Measurements from ENCODE around the gene IL11. TPM values are rescaled to one million over a fixed set of nuclear protein-coding genes. Genes with fewer than 3 reads are reported as not detected.

IL11 gene
- total RNA-seq, 1 experiment from 2014 or later, result 1.8 TPM

DNA sequence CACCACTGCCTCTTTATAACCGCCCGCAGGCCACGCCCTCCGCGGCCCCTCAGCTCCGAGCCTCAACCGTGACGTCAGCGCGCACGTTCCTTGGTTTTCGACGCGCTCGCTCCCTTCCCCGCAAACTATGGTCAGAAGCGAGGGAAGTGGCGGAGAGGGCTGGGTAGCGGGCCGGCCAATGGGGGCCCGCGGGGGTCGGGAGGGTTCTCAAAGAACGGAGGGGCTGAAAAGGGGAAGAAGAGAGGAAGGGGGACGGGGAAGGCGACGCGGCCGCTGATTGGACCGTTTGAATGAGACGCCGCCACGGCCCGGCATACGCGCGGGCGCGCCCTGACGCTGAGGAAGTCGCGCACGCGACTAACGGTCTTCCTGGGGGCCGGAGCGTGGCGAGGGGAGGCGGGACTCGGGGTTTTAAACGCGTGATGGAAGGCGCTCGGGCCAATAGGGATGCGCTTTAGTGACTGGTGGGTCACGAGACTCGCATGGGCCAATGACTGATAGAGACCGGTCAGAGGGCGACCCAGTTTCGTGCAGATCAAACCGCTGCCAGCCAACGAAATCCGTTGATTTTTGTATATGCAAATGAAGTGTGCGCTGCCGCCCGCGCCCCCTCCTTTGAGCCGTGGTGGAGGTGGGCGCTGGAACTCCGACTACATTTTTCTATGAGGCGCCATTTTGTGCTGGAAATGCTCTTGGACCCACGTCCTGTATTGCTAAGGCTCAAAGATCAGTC, 37.7 kb upstream of the IL11 start (continued):
- TF ChIP-seq, protein P1, sequence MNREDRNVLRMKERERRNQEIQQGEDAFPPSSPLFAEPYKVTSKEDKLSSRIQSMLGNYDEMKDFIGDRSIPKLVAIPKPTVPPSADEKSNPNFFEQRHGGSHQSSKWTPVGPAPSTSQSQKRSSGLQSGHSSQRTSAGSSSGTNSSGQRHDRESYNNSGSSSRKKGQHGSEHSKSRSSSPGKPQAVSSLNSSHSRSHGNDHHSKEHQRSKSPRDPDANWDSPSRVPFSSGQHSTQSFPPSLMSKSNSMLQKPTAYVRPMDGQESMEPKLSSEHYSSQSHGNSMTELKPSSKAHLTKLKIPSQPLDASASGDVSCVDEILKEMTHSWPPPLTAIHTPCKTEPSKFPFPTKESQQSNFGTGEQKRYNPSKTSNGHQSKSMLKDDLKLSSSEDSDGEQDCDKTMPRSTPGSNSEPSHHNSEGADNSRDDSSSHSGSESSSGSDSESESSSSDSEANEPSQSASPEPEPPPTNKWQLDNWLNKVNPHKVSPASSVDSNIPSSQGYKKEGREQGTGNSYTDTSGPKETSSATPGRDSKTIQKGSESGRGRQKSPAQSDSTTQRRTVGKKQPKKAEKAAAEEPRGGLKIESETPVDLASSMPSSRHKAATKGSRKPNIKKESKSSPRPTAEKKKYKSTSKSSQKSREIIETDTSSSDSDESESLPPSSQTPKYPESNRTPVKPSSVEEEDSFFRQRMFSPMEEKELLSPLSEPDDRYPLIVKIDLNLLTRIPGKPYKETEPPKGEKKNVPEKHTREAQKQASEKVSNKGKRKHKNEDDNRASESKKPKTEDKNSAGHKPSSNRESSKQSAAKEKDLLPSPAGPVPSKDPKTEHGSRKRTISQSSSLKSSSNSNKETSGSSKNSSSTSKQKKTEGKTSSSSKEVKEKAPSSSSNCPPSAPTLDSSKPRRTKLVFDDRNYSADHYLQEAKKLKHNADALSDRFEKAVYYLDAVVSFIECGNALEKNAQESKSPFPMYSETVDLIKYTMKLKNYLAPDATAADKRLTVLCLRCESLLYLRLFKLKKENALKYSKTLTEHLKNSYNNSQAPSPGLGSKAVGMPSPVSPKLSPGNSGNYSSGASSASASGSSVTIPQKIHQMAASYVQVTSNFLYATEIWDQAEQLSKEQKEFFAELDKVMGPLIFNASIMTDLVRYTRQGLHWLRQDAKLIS (CRISPR knock-in tag; IDR thresholded peaks at IDR 0.05; ENCODE audit: borderline replicate concordance), result no peak
- TF ChIP-seq, protein P2, sequence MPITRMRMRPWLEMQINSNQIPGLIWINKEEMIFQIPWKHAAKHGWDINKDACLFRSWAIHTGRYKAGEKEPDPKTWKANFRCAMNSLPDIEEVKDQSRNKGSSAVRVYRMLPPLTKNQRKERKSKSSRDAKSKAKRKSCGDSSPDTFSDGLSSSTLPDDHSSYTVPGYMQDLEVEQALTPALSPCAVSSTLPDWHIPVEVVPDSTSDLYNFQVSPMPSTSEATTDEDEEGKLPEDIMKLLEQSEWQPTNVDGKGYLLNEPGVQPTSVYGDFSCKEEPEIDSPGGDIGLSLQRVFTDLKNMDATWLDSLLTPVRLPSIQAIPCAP (CRISPR knock-in tag; IDR thresholded peaks at IDR 0.05), result no peak
- no peak for TF ChIP-seq OVOL2 (CRISPR knock-in tag; IDR thresholded peaks at IDR 0.05; ENCODE audit: borderline replicate concordance)
- TF ChIP-seq JAZF1 (CRISPR knock-in tag; IDR thresholded peaks at IDR 0.05), result no peak
- peak; percentile 96; the same call in 1 of the 2 replicates for TF ChIP-seq FOXP1 (CRISPR knock-in tag; IDR thresholded peaks at IDR 0.05; ENCODE audit: borderline replicate concordance)
- no peak for TF ChIP-seq SOX15 (CRISPR knock-in tag; IDR thresholded peaks at IDR 0.05)
- no peak for TF ChIP-seq ZNF219 (CRISPR knock-in tag; IDR thresholded peaks at IDR 0.05; ENCODE audit: borderline replicate concordance)
- TF ChIP-seq, protein P3, sequence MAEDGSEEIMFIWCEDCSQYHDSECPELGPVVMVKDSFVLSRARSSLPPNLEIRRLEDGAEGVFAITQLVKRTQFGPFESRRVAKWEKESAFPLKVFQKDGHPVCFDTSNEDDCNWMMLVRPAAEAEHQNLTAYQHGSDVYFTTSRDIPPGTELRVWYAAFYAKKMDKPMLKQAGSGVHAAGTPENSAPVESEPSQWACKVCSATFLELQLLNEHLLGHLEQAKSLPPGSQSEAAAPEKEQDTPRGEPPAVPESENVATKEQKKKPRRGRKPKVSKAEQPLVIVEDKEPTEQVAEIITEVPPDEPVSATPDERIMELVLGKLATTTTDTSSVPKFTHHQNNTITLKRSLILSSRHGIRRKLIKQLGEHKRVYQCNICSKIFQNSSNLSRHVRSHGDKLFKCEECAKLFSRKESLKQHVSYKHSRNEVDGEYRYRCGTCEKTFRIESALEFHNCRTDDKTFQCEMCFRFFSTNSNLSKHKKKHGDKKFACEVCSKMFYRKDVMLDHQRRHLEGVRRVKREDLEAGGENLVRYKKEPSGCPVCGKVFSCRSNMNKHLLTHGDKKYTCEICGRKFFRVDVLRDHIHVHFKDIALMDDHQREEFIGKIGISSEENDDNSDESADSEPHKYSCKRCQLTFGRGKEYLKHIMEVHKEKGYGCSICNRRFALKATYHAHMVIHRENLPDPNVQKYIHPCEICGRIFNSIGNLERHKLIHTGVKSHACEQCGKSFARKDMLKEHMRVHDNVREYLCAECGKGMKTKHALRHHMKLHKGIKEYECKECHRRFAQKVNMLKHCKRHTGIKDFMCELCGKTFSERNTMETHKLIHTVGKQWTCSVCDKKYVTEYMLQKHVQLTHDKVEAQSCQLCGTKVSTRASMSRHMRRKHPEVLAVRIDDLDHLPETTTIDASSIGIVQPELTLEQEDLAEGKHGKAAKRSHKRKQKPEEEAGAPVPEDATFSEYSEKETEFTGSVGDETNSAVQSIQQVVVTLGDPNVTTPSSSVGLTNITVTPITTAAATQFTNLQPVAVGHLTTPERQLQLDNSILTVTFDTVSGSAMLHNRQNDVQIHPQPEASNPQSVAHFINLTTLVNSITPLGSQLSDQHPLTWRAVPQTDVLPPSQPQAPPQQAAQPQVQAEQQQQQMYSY (CRISPR knock-in tag; IDR thresholded peaks at IDR 0.05), result no peak
- TF ChIP-seq FOXK1 (CRISPR knock-in tag; IDR thresholded peaks at IDR 0.05), result peak; percentile 58; the same call in 1 of the 2 replicates
- TF ChIP-seq, protein P4, sequence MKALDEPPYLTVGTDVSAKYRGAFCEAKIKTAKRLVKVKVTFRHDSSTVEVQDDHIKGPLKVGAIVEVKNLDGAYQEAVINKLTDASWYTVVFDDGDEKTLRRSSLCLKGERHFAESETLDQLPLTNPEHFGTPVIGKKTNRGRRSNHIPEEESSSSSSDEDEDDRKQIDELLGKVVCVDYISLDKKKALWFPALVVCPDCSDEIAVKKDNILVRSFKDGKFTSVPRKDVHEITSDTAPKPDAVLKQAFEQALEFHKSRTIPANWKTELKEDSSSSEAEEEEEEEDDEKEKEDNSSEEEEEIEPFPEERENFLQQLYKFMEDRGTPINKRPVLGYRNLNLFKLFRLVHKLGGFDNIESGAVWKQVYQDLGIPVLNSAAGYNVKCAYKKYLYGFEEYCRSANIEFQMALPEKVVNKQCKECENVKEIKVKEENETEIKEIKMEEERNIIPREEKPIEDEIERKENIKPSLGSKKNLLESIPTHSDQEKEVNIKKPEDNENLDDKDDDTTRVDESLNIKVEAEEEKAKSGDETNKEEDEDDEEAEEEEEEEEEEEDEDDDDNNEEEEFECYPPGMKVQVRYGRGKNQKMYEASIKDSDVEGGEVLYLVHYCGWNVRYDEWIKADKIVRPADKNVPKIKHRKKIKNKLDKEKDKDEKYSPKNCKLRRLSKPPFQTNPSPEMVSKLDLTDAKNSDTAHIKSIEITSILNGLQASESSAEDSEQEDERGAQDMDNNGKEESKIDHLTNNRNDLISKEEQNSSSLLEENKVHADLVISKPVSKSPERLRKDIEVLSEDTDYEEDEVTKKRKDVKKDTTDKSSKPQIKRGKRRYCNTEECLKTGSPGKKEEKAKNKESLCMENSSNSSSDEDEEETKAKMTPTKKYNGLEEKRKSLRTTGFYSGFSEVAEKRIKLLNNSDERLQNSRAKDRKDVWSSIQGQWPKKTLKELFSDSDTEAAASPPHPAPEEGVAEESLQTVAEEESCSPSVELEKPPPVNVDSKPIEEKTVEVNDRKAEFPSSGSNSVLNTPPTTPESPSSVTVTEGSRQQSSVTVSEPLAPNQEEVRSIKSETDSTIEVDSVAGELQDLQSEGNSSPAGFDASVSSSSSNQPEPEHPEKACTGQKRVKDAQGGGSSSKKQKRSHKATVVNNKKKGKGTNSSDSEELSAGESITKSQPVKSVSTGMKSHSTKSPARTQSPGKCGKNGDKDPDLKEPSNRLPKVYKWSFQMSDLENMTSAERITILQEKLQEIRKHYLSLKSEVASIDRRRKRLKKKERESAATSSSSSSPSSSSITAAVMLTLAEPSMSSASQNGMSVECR (CRISPR knock-in tag; IDR thresholded peaks at IDR 0.05; ENCODE audit: borderline replicate concordance), result peak; percentile 75; the same call in 1 of the 2 replicates
- TF ChIP-seq ATF6 (CRISPR knock-in tag; IDR thresholded peaks at IDR 0.05), result no peak
- TF ChIP-seq, protein P5, sequence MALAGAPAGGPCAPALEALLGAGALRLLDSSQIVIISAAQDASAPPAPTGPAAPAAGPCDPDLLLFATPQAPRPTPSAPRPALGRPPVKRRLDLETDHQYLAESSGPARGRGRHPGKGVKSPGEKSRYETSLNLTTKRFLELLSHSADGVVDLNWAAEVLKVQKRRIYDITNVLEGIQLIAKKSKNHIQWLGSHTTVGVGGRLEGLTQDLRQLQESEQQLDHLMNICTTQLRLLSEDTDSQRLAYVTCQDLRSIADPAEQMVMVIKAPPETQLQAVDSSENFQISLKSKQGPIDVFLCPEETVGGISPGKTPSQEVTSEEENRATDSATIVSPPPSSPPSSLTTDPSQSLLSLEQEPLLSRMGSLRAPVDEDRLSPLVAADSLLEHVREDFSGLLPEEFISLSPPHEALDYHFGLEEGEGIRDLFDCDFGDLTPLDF (CRISPR knock-in tag; IDR thresholded peaks at IDR 0.05), result 0 out of 2 replicates have a peak, but pooled peaks have one; percentile 43
- TF ChIP-seq, protein P6, sequence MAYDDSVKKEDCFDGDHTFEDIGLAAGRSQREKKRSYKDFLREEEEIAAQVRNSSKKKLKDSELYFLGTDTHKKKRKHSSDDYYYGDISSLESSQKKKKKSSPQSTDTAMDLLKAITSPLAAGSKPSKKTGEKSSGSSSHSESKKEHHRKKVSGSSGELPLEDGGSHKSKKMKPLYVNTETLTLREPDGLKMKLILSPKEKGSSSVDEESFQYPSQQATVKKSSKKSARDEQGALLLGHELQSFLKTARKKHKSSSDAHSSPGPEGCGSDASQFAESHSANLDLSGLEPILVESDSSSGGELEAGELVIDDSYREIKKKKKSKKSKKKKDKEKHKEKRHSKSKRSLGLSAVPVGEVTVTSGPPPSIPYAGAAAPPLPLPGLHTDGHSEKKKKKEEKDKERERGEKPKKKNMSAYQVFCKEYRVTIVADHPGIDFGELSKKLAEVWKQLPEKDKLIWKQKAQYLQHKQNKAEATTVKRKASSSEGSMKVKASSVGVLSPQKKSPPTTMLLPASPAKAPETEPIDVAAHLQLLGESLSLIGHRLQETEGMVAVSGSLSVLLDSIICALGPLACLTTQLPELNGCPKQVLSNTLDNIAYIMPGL (CRISPR knock-in tag; IDR thresholded peaks at IDR 0.05), result no peak
- TF ChIP-seq USF2 (CRISPR knock-in tag; IDR thresholded peaks at IDR 0.05), result peak; percentile 94
- TF ChIP-seq ZMAT4 (CRISPR knock-in tag; IDR thresholded peaks at IDR 0.05), result no peak

Measured in WTC11 (cell line).